PC-9 (cell line): Measurements from ENCODE around the gene TEX261.

Experiments used
- EZH2 ChIP-seq: fragments of 200-600 bp; sonication (generic); IDR thresholded peaks from 2 replicates; pipeline ENCODE4 v1.8.0; 2017; ENCODE audit warnings: antibody characterized with exemption, low read depth
- TF ChIP-seq, protein P1 (sequence below): fragments of 200-600 bp; sonication (generic); conservative IDR thresholded peaks from 2 replicates; pipeline ENCODE4 v1.6.1; 2017; ENCODE audit warnings: mixed run types, antibody characterized with exemption, mild to moderate bottlenecking, moderate library complexity

DNA sequence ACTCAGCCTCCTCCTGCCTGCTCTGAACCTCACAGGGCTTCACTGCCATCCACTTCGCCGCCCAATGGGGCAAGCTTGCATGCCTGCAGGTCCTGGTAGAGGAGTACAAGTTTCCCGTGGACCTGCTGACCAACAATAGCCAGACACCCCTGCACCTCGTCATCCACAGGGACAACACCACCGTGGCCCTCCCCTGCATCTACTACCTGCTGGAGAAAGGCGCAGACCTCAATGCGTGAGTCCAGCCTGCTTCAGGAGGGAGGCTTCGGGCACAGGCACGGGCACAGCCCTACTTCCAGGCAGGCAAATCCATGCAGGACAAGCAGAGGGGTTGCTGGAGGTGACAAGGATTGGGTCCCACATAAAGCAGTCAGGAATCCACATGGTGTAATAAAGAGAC is 15.0 kb downstream of the TEX261 start:
- TF ChIP-seq, protein P1, sequence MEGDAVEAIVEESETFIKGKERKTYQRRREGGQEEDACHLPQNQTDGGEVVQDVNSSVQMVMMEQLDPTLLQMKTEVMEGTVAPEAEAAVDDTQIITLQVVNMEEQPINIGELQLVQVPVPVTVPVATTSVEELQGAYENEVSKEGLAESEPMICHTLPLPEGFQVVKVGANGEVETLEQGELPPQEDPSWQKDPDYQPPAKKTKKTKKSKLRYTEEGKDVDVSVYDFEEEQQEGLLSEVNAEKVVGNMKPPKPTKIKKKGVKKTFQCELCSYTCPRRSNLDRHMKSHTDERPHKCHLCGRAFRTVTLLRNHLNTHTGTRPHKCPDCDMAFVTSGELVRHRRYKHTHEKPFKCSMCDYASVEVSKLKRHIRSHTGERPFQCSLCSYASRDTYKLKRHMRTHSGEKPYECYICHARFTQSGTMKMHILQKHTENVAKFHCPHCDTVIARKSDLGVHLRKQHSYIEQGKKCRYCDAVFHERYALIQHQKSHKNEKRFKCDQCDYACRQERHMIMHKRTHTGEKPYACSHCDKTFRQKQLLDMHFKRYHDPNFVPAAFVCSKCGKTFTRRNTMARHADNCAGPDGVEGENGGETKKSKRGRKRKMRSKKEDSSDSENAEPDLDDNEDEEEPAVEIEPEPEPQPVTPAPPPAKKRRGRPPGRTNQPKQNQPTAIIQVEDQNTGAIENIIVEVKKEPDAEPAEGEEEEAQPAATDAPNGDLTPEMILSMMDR, result no peak
- no peak for TF ChIP-seq EZH2
